MCF 10A (cell line): ENCODE data around the gene DGKD. TPM values are rescaled to one million over a fixed set of nuclear protein-coding genes. Genes with fewer than 3 reads are reported as not detected.

Source experiments
- BruUV-seq: library from RNA; stranded (reverse); fragments of 400-500 nt; replicated peaks from 2 replicates; lab custom pipeline; 2021; lab: Mats Ljungman, UMichigan
- CTCF ChIA-PET: fragments of 300-600 bp; sonication (Branson Sonifier 250); formaldehyde crosslinking; extraction: SDS; loops from one replicate; lab custom pipeline; 2021; ENCODE audit warnings: antibody characterized with exemption, inconsistent platforms; lab: Yijun Ruan, JAX
- POLR2A ChIA-PET: fragments of 300-600, 350-650 bp; sonication (Branson Sonifier 250); formaldehyde crosslinking; extraction: SDS; loops from one replicate; lab custom pipeline; 2020; ENCODE audit warnings: antibody characterized with exemption, inconsistent platforms; lab: Yijun Ruan, JAX
- DNase-seq: peaks from one replicate; pipeline ENCODE4 v3.0.0-alpha.2; 2018; ENCODE audit not compliant: unreplicated experiment
- H3K27ac Mint-ChIP-seq: one replicate; pipeline ENCODE4 v1.8.0; 2022; ENCODE audit warnings: mild to moderate bottlenecking, low read depth, mixed read lengths; ENCODE audit not compliant: unreplicated experiment
- H3K27me3 Mint-ChIP-seq: one replicate; pipeline ENCODE4 v1.8.0; 2022; ENCODE audit warnings: mixed read lengths; ENCODE audit not compliant: insufficient read depth, unreplicated experiment
- H3K36me3 Mint-ChIP-seq: one replicate; pipeline ENCODE4 v1.8.0; 2022; ENCODE audit warnings: mild to moderate bottlenecking, moderate library complexity, mixed read lengths; ENCODE audit not compliant: insufficient read depth, unreplicated experiment
- H3K4me1 Mint-ChIP-seq: one replicate; pipeline ENCODE4 v1.8.0; 2022; ENCODE audit warnings: mixed read lengths; ENCODE audit not compliant: insufficient read depth, unreplicated experiment
- H3K4me3 Mint-ChIP-seq: one replicate; pipeline ENCODE4 v1.8.0; 2022; ENCODE audit warnings: mild to moderate bottlenecking, moderate library complexity, mixed read lengths; ENCODE audit not compliant: unreplicated experiment
- H3K9me3 Mint-ChIP-seq: one replicate; pipeline ENCODE4 v1.8.0; 2022; ENCODE audit warnings: mixed read lengths; ENCODE audit not compliant: unreplicated experiment
- CTCF ChIP-seq: fragments of 200-600 bp; IDR thresholded peaks from one replicate; pipeline ENCODE4 v1.8.0; 2022; ENCODE audit warnings: antibody characterized with exemption, mild to moderate bottlenecking; ENCODE audit not compliant: unreplicated experiment
- intact Hi-C: fragments of 100-400 bp; cut with micrococcal nuclease; formaldehyde crosslinking; loops from 2 replicates; pipeline ENCODE4 v1.14.1; 2022
- total RNA-seq: library from RNA; stranded (reverse); gene quantifications from 2 replicates; pipeline ENCODE4 v1.2.3, GENCODE V29; 2022

DGKD gene
- total RNA-seq, 1 experiment from 2014 or later, result 59.1 TPM

GRCh38 chr2:233429175-233429897 lies 75.0 kb downstream of the DGKD start:
- no peaks in the 10 kb centered on the region for H3K9me3 Mint-ChIP-seq
- peaks cover 15% of the 10 kb centered on the region for H3K36me3 Mint-ChIP-seq
- CTCF ChIA-PET, result interaction anchor here (0.7 to 1.2 kb wide), 5 partner anchors 14 to 87 kb away, joined by 3 to 10 read pairs (median 4); no protein-coding TSS in a partner anchor
- BruUV-seq, result no TSS peak
- TF ChIP-seq CTCF, result no peak
- H3K4me3 Mint-ChIP-seq, result no peak overlapping the region
- peaks cover 23% of the 10 kb centered on the region for H3K4me1 Mint-ChIP-seq
- H3K27me3 Mint-ChIP-seq, result no peaks in the 10 kb centered on the region
- POLR2A ChIA-PET, result interaction anchor here (1.5 kb wide), 1 partner anchor 15 kb away, joined by 6 read pairs; no protein-coding TSS in a partner anchor
- no peak for DNase-seq
- no peak overlapping the region for H3K27ac Mint-ChIP-seq
- intact Hi-C loops, result no loop called here

- POLR2A ChIA-PET, result interaction anchor here (1.5 kb wide), 1 partner anchor 16 kb away, joined by 6 read pairs; no protein-coding TSS in a partner anchor
- no TSS peak for BruUV-seq
- intact Hi-C loops, result no loop called here
- no peak overlapping the region for H3K27ac Mint-ChIP-seq
- no peaks in the 10 kb centered on the region for H3K9me3 Mint-ChIP-seq
- peaks cover 15% of the 10 kb centered on the region for H3K36me3 Mint-ChIP-seq
- no peaks in the 10 kb centered on the region for H3K27me3 Mint-ChIP-seq
- H3K4me3 Mint-ChIP-seq, result no peak overlapping the region
- peak; percentile 47 for DNase-seq
- TF ChIP-seq CTCF, result no peak
- H3K4me1 Mint-ChIP-seq, result peaks cover 16% of the 10 kb centered on the region
- CTCF ChIA-PET, result interaction anchor here (0.7 to 1.3 kb wide), 4 partner anchors 11 to 27 kb away, joined by 3 to 6 read pairs (median 4); no protein-coding TSS in a partner anchor
These were observed 75.8 kb downstream of the DGKD start for GRCh38 chr2:233430081-233430480.

- H3K27me3 Mint-ChIP-seq, result no peaks in the 10 kb centered on the region
- no peak overlapping the region for H3K27ac Mint-ChIP-seq
- H3K4me3 Mint-ChIP-seq, result no peak overlapping the region
- BruUV-seq, result no TSS peak
- TF ChIP-seq CTCF, result no peak
- no peaks in the 10 kb centered on the region for H3K9me3 Mint-ChIP-seq
- intact Hi-C loops, result no loop called here
- H3K4me1 Mint-ChIP-seq, result peaks cover 16% of the 10 kb centered on the region
- peaks cover 15% of the 10 kb centered on the region for H3K36me3 Mint-ChIP-seq
- ChIA-PET CTCF (interaction anchor here (0.7 to 1.3 kb wide), 5 partner anchors 10 to 79 kb away, joined by 3 to 6 read pairs (median 3); no protein-coding TSS in a partner anchor), POLR2A (interaction anchor here (1.5 kb wide), 1 partner anchor 16 kb away, joined by 6 read pairs; no protein-coding TSS in a partner anchor)
- no peak for DNase-seq
These were observed 76.4 kb downstream of the DGKD start for GRCh38 chr2:233430651-233431050.

GRCh38 chr2:233433029-233433428 lies 78.7 kb downstream of the DGKD start:
- no TSS peak for BruUV-seq
- intact Hi-C loops, result no loop called here
- no peaks in the 10 kb centered on the region for H3K9me3 Mint-ChIP-seq
- H3K36me3 Mint-ChIP-seq, result peaks cover 26% of the 10 kb centered on the region
- no peaks in the 10 kb centered on the region for H3K27me3 Mint-ChIP-seq
- CTCF ChIA-PET, result interaction anchor here (3.5 kb wide), 1 partner anchor 10 kb away, joined by 21 read pairs; no protein-coding TSS in a partner anchor
- DNase-seq, result no peak
- POLR2A ChIA-PET, result no interaction called here
- H3K4me3 Mint-ChIP-seq, result no peak overlapping the region
- TF ChIP-seq CTCF, result no peak
- no peak overlapping the region for H3K27ac Mint-ChIP-seq
- H3K4me1 Mint-ChIP-seq, result peaks cover 11% of the 10 kb centered on the region
